Measurements from ENCODE around the gene PDGFC. TPM values are rescaled to one million over a fixed set of nuclear protein-coding genes. Genes with fewer than 3 reads are reported as not detected.

The PDGFC gene
- total RNA-seq, 1 experiment from 2014 or later, result 5.3 TPM

GRCh38 chr4:156788782-156789181, 182.8 kb downstream of the PDGFC start:
- H3K27me3 Mint-ChIP-seq (ENCODE audit: low read depth), result no peaks in the 10 kb centered on the region
- no peaks in the 10 kb centered on the region for H3K9me3 Mint-ChIP-seq
- TF ChIP-seq FOXJ3 (CRISPR knock-in tag; IDR thresholded peaks at IDR 0.05; ENCODE audit: borderline replicate concordance) (no peak), E2F4 (CRISPR knock-in tag; IDR thresholded peaks at IDR 0.05; ENCODE audit: borderline replicate concordance, low read depth) (no peak), CTCF (IDR thresholded peaks at IDR 0.05) (no peak), CREB1 (CRISPR knock-in tag; IDR thresholded peaks at IDR 0.05) (no peak), ZNF281 (CRISPR knock-in tag; IDR thresholded peaks at IDR 0.05) (no peak)
- POLR2A ChIA-PET, result no interaction called here
- no peak for ATAC-seq
- H3K4me1 Mint-ChIP-seq, result peaks cover 15% of the 10 kb centered on the region
- H3K36me3 Mint-ChIP-seq, result no peaks in the 10 kb centered on the region
- no peak overlapping the region for H3K4me3 Mint-ChIP-seq
- CTCF ChIA-PET, result no interaction called here
- no peak overlapping the region for H3K27ac Mint-ChIP-seq
- DNase-seq (ENCODE audit: low spot score), result no peak

GRCh38 chr4:156786713-156787112, 184.9 kb downstream of the PDGFC start:
- Mint-ChIP-seq H3K27me3 (ENCODE audit: low read depth) (no peaks in the 10 kb centered on the region), H3K4me3 (no peak overlapping the region), H3K4me1 (peaks cover 5% of the 10 kb centered on the region), H3K36me3 (no peaks in the 10 kb centered on the region), H3K27ac (no peak overlapping the region), H3K9me3 (no peaks in the 10 kb centered on the region)
- ATAC-seq (no peak), DNase-seq (ENCODE audit: low spot score) (no peak)
- CTCF ChIA-PET, result no interaction called here
- POLR2A ChIA-PET, result no interaction called here
- TF ChIP-seq TEAD1 (CRISPR knock-in tag; IDR thresholded peaks at IDR 0.05) (no peak), E2F4 (CRISPR knock-in tag; IDR thresholded peaks at IDR 0.05; ENCODE audit: borderline replicate concordance, low read depth) (no peak), USF2 (CRISPR knock-in tag; IDR thresholded peaks at IDR 0.05) (no peak), CDX4 (CRISPR knock-in tag; IDR thresholded peaks at IDR 0.05; ENCODE audit: borderline replicate concordance) (no peak), ZNF219 (CRISPR knock-in tag; IDR thresholded peaks at IDR 0.05; ENCODE audit: borderline replicate concordance) (no peak), SMAD4 (CRISPR knock-in tag; IDR thresholded peaks at IDR 0.05) (no peak), FOXP1 (CRISPR knock-in tag; IDR thresholded peaks at IDR 0.05; ENCODE audit: borderline replicate concordance) (no peak), SMAD3 (CRISPR knock-in tag; IDR thresholded peaks at IDR 0.05; ENCODE audit: borderline replicate concordance) (no peak)

GRCh38 chr4:156784970-156785369, 186.6 kb downstream of the PDGFC start:
- Mint-ChIP-seq H3K27ac (no peak overlapping the region), H3K4me1 (no peaks in the 10 kb centered on the region), H3K36me3 (no peaks in the 10 kb centered on the region), H3K4me3 (no peak overlapping the region), H3K9me3 (no peaks in the 10 kb centered on the region), H3K27me3 (ENCODE audit: low read depth) (no peaks in the 10 kb centered on the region)
- POLR2A ChIA-PET, result no interaction called here
- DNase-seq (ENCODE audit: low spot score) (no peak), ATAC-seq (no peak)
- CTCF ChIA-PET, result no interaction called here
- no peak for TF ChIP-seq ZNF232 (CRISPR knock-in tag; IDR thresholded peaks at IDR 0.05)
- TF ChIP-seq TCF7 (CRISPR knock-in tag; IDR thresholded peaks at IDR 0.05; ENCODE audit: low read depth), result no peak
- no peak for TF ChIP-seq ZMAT4 (CRISPR knock-in tag; IDR thresholded peaks at IDR 0.05)
- TF ChIP-seq MLX (CRISPR knock-in tag; IDR thresholded peaks at IDR 0.05), result no peak
- no peak for TF ChIP-seq ZBTB21 (CRISPR knock-in tag; IDR thresholded peaks at IDR 0.05; ENCODE audit: borderline replicate concordance)
- no peak for TF ChIP-seq PRDM15 (CRISPR knock-in tag; IDR thresholded peaks at IDR 0.05)
- no peak for TF ChIP-seq IRF2 (CRISPR knock-in tag; IDR thresholded peaks at IDR 0.05; ENCODE audit: borderline replicate concordance, low read depth)

Measured in WTC11 (cell line).